HEK293 (cell line): ENCODE results near the gene NGF.

ENCODE experiments used
- GLIS1 ChIP-seq: fragments of 450-650 bp; formaldehyde crosslinking; IDR thresholded peaks from 2 replicates; pipeline ENCODE4 v1.5.1; 2016; ENCODE audit warnings: missing biosample characterization, missing genetic modification characterization
- TRIM28 ChIP-seq: IDR thresholded peaks from 2 replicates; pipeline ENCODE4 v1.6.1; 2011; ENCODE audit warnings: low read length, control low read depth, borderline replicate concordance
- ZNF366 ChIP-seq: fragments of 450-650 bp; formaldehyde crosslinking; conservative IDR thresholded peaks from 2 replicates; pipeline ENCODE4 v1.5.1; 2016; ENCODE audit warnings: missing biosample characterization, missing genetic modification characterization
- ZNF623 ChIP-seq: fragments of 450-650 bp; formaldehyde crosslinking; IDR thresholded peaks from 2 replicates; pipeline ENCODE4 v1.5.1; 2016; ENCODE audit warnings: missing biosample characterization, missing genetic modification characterization
- ZSCAN16 ChIP-seq: fragments of 450-650 bp; formaldehyde crosslinking; IDR thresholded peaks from 2 replicates; pipeline ENCODE4 v1.5.1; 2016; ENCODE audit warnings: missing biosample characterization, missing genetic modification characterization
- TF ChIP-seq, protein P1 (sequence below): fragments of 450-650 bp; formaldehyde crosslinking; IDR thresholded peaks from 2 replicates; pipeline ENCODE4 v1.5.1; 2016; ENCODE audit warnings: missing biosample characterization, missing genetic modification characterization
- TF ChIP-seq, protein P2 (sequence below): fragments of 450-650 bp; formaldehyde crosslinking; IDR thresholded peaks from 2 replicates; pipeline ENCODE4 v1.5.1; 2016; ENCODE audit warnings: missing biosample characterization, missing genetic modification characterization, low read depth

DNA sequence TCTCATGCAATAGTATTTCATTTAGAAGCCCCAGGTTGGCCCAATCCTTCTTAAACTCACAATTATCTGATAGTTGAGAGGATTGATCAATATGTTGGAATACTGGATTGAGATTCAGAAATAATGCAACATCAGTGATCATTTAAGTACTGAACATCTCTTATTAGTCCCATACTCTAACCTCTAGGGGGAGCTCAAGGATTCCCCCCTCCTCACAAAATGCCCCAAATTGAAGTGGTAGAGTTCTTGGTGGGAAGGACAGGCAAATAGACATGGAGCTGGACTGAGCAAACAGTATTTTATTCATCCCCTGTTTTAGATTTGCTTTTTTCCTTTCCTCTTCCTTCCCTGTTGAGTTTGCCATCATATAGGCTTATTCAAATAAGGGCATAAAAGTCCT, 62.8 kb downstream of the NGF start:
- TF ChIP-seq TRIM28 (no peak), ZNF366 (tag by site-specific recombination) (no peak), ZNF623 (tag by site-specific recombination) (no peak), GLIS1 (no peak), ZSCAN16 (tag by site-specific recombination) (no peak)
- TF ChIP-seq, protein P1, sequence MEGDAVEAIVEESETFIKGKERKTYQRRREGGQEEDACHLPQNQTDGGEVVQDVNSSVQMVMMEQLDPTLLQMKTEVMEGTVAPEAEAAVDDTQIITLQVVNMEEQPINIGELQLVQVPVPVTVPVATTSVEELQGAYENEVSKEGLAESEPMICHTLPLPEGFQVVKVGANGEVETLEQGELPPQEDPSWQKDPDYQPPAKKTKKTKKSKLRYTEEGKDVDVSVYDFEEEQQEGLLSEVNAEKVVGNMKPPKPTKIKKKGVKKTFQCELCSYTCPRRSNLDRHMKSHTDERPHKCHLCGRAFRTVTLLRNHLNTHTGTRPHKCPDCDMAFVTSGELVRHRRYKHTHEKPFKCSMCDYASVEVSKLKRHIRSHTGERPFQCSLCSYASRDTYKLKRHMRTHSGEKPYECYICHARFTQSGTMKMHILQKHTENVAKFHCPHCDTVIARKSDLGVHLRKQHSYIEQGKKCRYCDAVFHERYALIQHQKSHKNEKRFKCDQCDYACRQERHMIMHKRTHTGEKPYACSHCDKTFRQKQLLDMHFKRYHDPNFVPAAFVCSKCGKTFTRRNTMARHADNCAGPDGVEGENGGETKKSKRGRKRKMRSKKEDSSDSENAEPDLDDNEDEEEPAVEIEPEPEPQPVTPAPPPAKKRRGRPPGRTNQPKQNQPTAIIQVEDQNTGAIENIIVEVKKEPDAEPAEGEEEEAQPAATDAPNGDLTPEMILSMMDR, result no peak
- TF ChIP-seq, protein P2, sequence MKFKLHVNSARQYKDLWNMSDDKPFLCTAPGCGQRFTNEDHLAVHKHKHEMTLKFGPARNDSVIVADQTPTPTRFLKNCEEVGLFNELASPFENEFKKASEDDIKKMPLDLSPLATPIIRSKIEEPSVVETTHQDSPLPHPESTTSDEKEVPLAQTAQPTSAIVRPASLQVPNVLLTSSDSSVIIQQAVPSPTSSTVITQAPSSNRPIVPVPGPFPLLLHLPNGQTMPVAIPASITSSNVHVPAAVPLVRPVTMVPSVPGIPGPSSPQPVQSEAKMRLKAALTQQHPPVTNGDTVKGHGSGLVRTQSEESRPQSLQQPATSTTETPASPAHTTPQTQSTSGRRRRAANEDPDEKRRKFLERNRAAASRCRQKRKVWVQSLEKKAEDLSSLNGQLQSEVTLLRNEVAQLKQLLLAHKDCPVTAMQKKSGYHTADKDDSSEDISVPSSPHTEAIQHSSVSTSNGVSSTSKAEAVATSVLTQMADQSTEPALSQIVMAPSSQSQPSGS (tag by site-specific recombination), result no peak
